SK-N-SH (cell line): ENCODE results near the gene UBE2E2. TPM values are rescaled to one million over a fixed set of nuclear protein-coding genes. Genes with fewer than 3 reads are reported as not detected.

Experiments
- CTCF ChIA-PET: fragments of 300-600, 350-600 bp; formaldehyde crosslinking; extraction: SDS; loops from one replicate; lab custom pipeline; 2021; lab: Yijun Ruan, JAX
- POLR2A ChIA-PET: fragments of 350-600 bp; sonication (Branson Sonifier 250); formaldehyde crosslinking; extraction: SDS; loops from one replicate; lab custom pipeline; 2020; ENCODE audit warnings: antibody characterized with exemption, inconsistent platforms; lab: Yijun Ruan, JAX
- DNase-seq: peaks from one replicate; pipeline ENCODE4 v3.0.0; 2012
- H2AFZ ChIP-seq: fragments of 200-600 bp; sonication (generic); 2 replicates; pipeline ENCODE4 v1.8.1; 2016; ENCODE audit warnings: antibody characterized with exemption, mild to moderate bottlenecking, low read depth
- H3F3A ChIP-seq: fragments of 200-600 bp; sonication (generic); replicated peaks from 2 replicates; pipeline ENCODE3; 2016; ENCODE audit warnings: antibody characterized with exemption, mild to moderate bottlenecking; ENCODE audit not compliant: insufficient read depth
- H3K27ac ChIP-seq, 2 experiments: fragments of 200-500 bp in 1 of 2; fragments of 200-600 bp in 1 of 2; sonication (Bioruptor generic) in 1 of 2; sonication (generic), shearing (Covaris generic) in 1 of 2; 2 replicates each; pipeline versions ENCODE4 v1.5.1 to v1.6.1; 2014 to 2016; ENCODE audit warnings: low read depth in 2 of 2, inconsistent platforms in 1 of 2, low read length in 1 of 2, mild to moderate bottlenecking in 1 of 2, mixed read lengths in 1 of 2
- H3K27me3 ChIP-seq: fragments of 200-600 bp; sonication (generic), shearing (Covaris generic); 2 replicates; pipeline ENCODE4 v1.6.1; 2016; ENCODE audit warnings: mixed run types; ENCODE audit not compliant: insufficient read depth
- H3K36me3 ChIP-seq, 2 experiments: fragments of 200-500 bp in 1 of 2; fragments of 200-600 bp in 1 of 2; sonication (Bioruptor generic) in 1 of 2; sonication (generic) in 1 of 2; replicated peaks in 1 of 2; 2 replicates each; pipeline versions ENCODE3 to v1.5.1; 2014 to 2016; ENCODE audit warnings: low read length in 1 of 2, mild to moderate bottlenecking in 1 of 2; ENCODE audit not compliant: insufficient read depth in 2 of 2, control insufficient read depth in 1 of 2
- H3K4me1 ChIP-seq, 2 experiments: fragments of 200-500 bp in 1 of 2; fragments of 200-600 bp in 1 of 2; sonication (Bioruptor generic) in 1 of 2; sonication (generic), shearing (Covaris generic) in 1 of 2; 2 replicates each; pipeline versions ENCODE4 v1.5.1 to v1.6.1; 2014 to 2016; ENCODE audit warnings: low read depth in 1 of 2, low read length in 1 of 2, mixed run types in 1 of 2; ENCODE audit not compliant: insufficient read depth in 2 of 2, control insufficient read depth in 1 of 2
- H3K4me2 ChIP-seq: fragments of 200-600 bp; sonication (generic), shearing (Covaris generic); 2 replicates; pipeline ENCODE4 v1.6.1; 2017; ENCODE audit warnings: mixed run types
- H3K4me3 ChIP-seq, 2 experiments: fragments of 200-500 bp in 1 of 2; fragments of 200-600 bp in 1 of 2; sonication (Bioruptor generic) in 1 of 2; sonication (generic), shearing (Covaris generic) in 1 of 2; 2 replicates each; pipeline versions ENCODE4 v1.5.1 to v1.8.1; 2014 to 2016; ENCODE audit warnings: low read depth in 2 of 2, inconsistent platforms in 1 of 2, low read length in 1 of 2, mild to moderate bottlenecking in 1 of 2, mixed read lengths in 1 of 2, moderate library complexity in 1 of 2
- H3K79me2 ChIP-seq: fragments of 200-600 bp; sonication (generic); 2 replicates; pipeline ENCODE4 v1.8.1; 2017; ENCODE audit warnings: mild to moderate bottlenecking; ENCODE audit not compliant: insufficient read depth
- H3K9ac ChIP-seq: fragments of 200-600 bp; sonication (generic); 2 replicates; pipeline ENCODE4 v1.6.1; 2017; ENCODE audit warnings: mixed run types
- H3K9me2 ChIP-seq: fragments of 200-600 bp; sonication (generic); 2 replicates; pipeline ENCODE4 v1.6.1; 2017; ENCODE audit warnings: mixed run types
- H3K9me3 ChIP-seq: fragments of 200-600 bp; sonication (generic); 2 replicates; pipeline ENCODE4 v1.6.1; 2017; ENCODE audit warnings: mixed run types, mild to moderate bottlenecking, moderate library complexity
- H4K20me1 ChIP-seq: fragments of 200-600 bp; sonication (generic); 2 replicates; pipeline ENCODE4 v1.6.1; 2017; ENCODE audit warnings: mild to moderate bottlenecking, mixed run types; ENCODE audit not compliant: insufficient read depth
- CHD2 ChIP-seq: fragments of 150-350 bp; IDR thresholded peaks from 2 replicates; pipeline ENCODE4 v1.6.1; 2018; ENCODE audit warnings: low read length; ENCODE audit not compliant: partially characterized antibody
- ELF1 ChIP-seq: IDR thresholded peaks from 2 replicates; pipeline ENCODE4 v1.4.0; 2012
- FOSL2 ChIP-seq: IDR thresholded peaks from 2 replicates; pipeline ENCODE4 v1.4.0; 2012; ENCODE audit warnings: low read depth, mild to moderate bottlenecking, moderate library complexity, borderline replicate concordance
- FOXJ3 ChIP-seq: sonication (generic); formaldehyde crosslinking; IDR thresholded peaks from 2 replicates; pipeline ENCODE4 v1.5.1; 2020; ENCODE audit warnings: mild to moderate bottlenecking, missing genetic modification reagents
- GATA2 ChIP-seq: sonication (generic); formaldehyde crosslinking; IDR thresholded peaks from 2 replicates; pipeline ENCODE4 v1.5.0; 2020; ENCODE audit warnings: mild to moderate bottlenecking, missing genetic modification reagents
- MXI1 ChIP-seq: IDR thresholded peaks from 2 replicates; pipeline ENCODE4 v1.6.1; 2012; ENCODE audit warnings: mild to moderate bottlenecking, low read depth, low read length, improper control_type of control experiment
- RAD21 ChIP-seq: IDR thresholded peaks from 2 replicates; pipeline ENCODE4 v1.6.1; 2012; ENCODE audit warnings: mild to moderate bottlenecking, low read length
- RCOR1 ChIP-seq: fragments of 150-350 bp; IDR thresholded peaks from 2 replicates; pipeline ENCODE4 v1.6.1; 2017; ENCODE audit warnings: antibody characterized with exemption, low read length
- RXRA ChIP-seq: IDR thresholded peaks from 2 replicates; pipeline ENCODE4 v1.4.0; 2012; ENCODE audit warnings: low read depth, mild to moderate bottlenecking, borderline replicate concordance
- TAF1 ChIP-seq: IDR thresholded peaks from 2 replicates; pipeline ENCODE4 v1.6.1; 2012; ENCODE audit warnings: low read depth, mild to moderate bottlenecking, low read length, moderate library complexity, borderline replicate concordance
- USF2 ChIP-seq: fragments of 150-350 bp; IDR thresholded peaks from 2 replicates; pipeline ENCODE4 v1.6.1; 2017; ENCODE audit warnings: antibody characterized with exemption, low read length, low read depth, borderline replicate concordance
- YY1 ChIP-seq: IDR thresholded peaks from 2 replicates; pipeline ENCODE4 v1.4.0; 2012; ENCODE audit warnings: low read depth, mild to moderate bottlenecking
- WGBS: methylation state at CpG from one replicate; pipeline ENCODE4 v1.1.6; 2017; ENCODE audit warnings: low lambda C conversion rate; 5-methylcytosine and 5-hydroxymethylcytosine counted together
- polyA plus RNA-seq, 3 experiments: library from polyadenylated mRNA; depleted of rRNA; stranded (reverse); fragments of >200 nt; gene quantifications; 2 replicates each; pipeline ENCODE4 v1.2.3, GENCODE V29; 2012
- TF ChIP-seq, protein P1 (sequence below): fragments of 200-600 bp; sonication (generic); IDR thresholded peaks from 2 replicates; pipeline ENCODE4 v1.6.1; 2017; ENCODE audit warnings: antibody characterized with exemption, mild to moderate bottlenecking, moderate library complexity
- TF ChIP-seq, protein P2 (sequence below): IDR thresholded peaks from 2 replicates; pipeline ENCODE4 v1.4.0; 2012; ENCODE audit warnings: low read depth

Gene UBE2E2
- polyA plus RNA-seq, 1 of the 3 experiments (the other 2 are of a cell fraction) = 46.4 TPM

- no peaks in the 10 kb centered on the region for H3K9me2 ChIP-seq
- peaks cover 50% of the 10 kb centered on the region for H3K79me2 ChIP-seq
- H3F3A ChIP-seq = peaks cover 11% of the 10 kb centered on the region
- DNase-seq = no peak
- H3K4me1 ChIP-seq = peaks cover 0 to 5% of the 10 kb centered on the region in 2 experiments; a peak in 1 of 4 replicates
- no peak overlapping the region for H3K27ac ChIP-seq
- CTCF ChIA-PET = no interaction called here
- peaks cover 15% of the 10 kb centered on the region; the same call in 1 of the 2 replicates for H4K20me1 ChIP-seq
- no peak overlapping the region for H3K4me2 ChIP-seq
- no peak overlapping the region for H2AFZ ChIP-seq
- 73% methylated on average over 2 of the region's 2 CpGs for whole genome bisulfite sequencing
- no peaks in the 10 kb centered on the region for H3K27me3 ChIP-seq
- no peak overlapping the region for H3K9ac ChIP-seq
- H3K36me3 ChIP-seq = no peaks in the 10 kb centered on the region
- H3K9me3 ChIP-seq = no peaks in the 10 kb centered on the region
- TF ChIP-seq FOXJ3 (CRISPR knock-in tag) = no peak
- TF ChIP-seq MXI1 = no peak
- TF ChIP-seq, protein P1, sequence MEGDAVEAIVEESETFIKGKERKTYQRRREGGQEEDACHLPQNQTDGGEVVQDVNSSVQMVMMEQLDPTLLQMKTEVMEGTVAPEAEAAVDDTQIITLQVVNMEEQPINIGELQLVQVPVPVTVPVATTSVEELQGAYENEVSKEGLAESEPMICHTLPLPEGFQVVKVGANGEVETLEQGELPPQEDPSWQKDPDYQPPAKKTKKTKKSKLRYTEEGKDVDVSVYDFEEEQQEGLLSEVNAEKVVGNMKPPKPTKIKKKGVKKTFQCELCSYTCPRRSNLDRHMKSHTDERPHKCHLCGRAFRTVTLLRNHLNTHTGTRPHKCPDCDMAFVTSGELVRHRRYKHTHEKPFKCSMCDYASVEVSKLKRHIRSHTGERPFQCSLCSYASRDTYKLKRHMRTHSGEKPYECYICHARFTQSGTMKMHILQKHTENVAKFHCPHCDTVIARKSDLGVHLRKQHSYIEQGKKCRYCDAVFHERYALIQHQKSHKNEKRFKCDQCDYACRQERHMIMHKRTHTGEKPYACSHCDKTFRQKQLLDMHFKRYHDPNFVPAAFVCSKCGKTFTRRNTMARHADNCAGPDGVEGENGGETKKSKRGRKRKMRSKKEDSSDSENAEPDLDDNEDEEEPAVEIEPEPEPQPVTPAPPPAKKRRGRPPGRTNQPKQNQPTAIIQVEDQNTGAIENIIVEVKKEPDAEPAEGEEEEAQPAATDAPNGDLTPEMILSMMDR = no peak
- no peak for TF ChIP-seq USF2
- TF ChIP-seq RCOR1 = no peak
- POLR2A ChIA-PET = no interaction called here
- H3K4me3 ChIP-seq = no peak overlapping the region
Observed at GRCh38 chr3:23244324-23245041, 41.4 kb downstream of the UBE2E2 start.

DNA sequence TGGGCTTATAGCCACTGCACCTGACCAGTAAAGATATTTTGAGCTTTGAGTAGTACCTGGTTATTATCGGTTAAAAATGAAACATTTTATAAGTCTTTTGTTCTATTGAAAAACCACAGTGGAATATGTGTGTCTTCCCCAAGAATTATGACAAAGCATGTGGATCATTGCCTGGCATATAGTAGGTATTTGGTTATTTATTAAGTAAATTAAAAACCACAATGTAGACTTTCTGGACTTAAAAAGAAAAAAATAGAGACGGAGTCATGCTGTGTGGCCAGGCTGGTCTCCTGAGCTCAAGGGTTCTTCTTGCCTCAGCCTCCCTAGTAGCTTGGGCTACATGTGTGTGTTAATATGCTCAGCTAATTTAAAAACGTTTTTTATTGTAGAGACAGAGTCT is 43.5 kb downstream of the UBE2E2 start:
- H3K4me2 ChIP-seq = no peak overlapping the region

More for the DNA sequence above, 43.5 kb downstream of the UBE2E2 start:
- TF ChIP-seq MXI1 (no peak), TAF1 (no peak), YY1 (no peak), GATA2 (no peak), FOSL2 (no peak), RXRA (no peak), ELF1 (no peak), CHD2 (no peak), RAD21 (no peak)
- TF ChIP-seq, protein P1 = no peak
- TF ChIP-seq, protein P2, sequence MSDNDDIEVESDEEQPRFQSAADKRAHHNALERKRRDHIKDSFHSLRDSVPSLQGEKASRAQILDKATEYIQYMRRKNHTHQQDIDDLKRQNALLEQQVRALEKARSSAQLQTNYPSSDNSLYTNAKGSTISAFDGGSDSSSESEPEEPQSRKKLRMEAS = no peak
- TF ChIP-seq, all 33 proteins: peak for 0
- H3K9me2 ChIP-seq = no peaks in the 10 kb centered on the region
- no peak overlapping the region for H3K4me3 ChIP-seq
- no peak overlapping the region for H3K27ac ChIP-seq
- peaks cover 10% of the 10 kb centered on the region for H4K20me1 ChIP-seq
- ChIA-PET POLR2A (no interaction called here), CTCF (interaction anchor here (1.0 kb wide), 1 partner anchor 23 kb away, joined by 3 read pairs; no protein-coding TSS in a partner anchor)
- WGBS = 72% methylated on average over 3 of the region's 3 CpGs
- H3K36me3 ChIP-seq = no peaks in the 10 kb centered on the region
- no peak for DNase-seq
- H2AFZ ChIP-seq = no peak overlapping the region
- no peaks in the 10 kb centered on the region for H3K27me3 ChIP-seq
- H3F3A ChIP-seq = peaks cover 11% of the 10 kb centered on the region
- no peaks in the 10 kb centered on the region for H3K4me1 ChIP-seq
- H3K9ac ChIP-seq = no peak overlapping the region
- peaks cover 56% of the 10 kb centered on the region for H3K79me2 ChIP-seq
- H3K9me3 ChIP-seq = no peaks in the 10 kb centered on the region
